GM19467 (cell line): ENCODE results near the gene SAMD15.
"Not testable (repeated sequence)": the region's sequence is repeated elsewhere in the genome, so short reads cannot be mapped to it uniquely, and the experiment has no call there.

ENCODE experiments used
- ATAC-seq: cut with Tn5 transposase; IDR thresholded peaks from one replicate; pipeline ENCODE4 v1.9.1; 2021; ENCODE audit warnings: mild to moderate bottlenecking, moderate library complexity; ENCODE audit not compliant: unreplicated experiment

Gene SAMD15

DNA sequence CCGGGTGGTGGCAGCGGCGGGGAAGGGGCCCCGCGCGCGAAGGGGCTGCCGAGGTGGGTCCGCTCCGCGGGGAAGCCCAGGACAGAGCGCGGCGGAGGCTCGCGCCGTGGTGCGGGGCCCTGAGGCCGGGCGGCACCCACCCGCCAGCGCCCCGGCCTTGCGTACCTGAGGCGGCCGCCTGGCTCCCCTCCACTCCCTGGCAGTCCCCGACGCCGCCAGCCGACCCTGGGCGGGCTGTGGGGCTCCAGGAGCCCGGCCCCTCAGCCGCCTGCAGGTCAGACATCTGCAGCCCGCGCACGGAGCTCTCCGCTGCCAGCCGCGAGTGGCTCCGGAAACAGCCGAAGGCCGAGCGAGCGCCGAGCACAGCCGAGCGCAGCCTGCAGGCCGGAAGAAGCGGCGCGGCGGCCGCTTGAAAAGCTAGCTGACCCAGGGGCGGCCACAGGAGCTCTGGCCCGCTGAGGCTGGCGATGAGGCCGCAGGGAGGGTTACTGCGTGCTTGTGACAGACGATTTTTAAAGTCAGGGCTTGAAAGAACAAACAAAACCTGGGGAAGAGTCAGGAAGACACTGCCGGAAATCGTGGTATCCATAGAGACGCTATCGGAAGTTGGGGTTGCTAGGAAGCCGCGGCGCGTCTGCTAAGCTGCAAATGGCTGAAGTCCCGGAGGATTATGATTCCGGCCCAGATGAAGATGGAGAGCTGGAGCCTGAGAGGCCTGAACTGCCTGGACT, at the start of gene SAMD15, which contains the start of gene TMED8:
Gene SAMD15 (plus strand): TSS at position 609 of the 731 bp plus-strand sequence. CDS start 40 bp downstream, at position 649.
Gene TMED8 (minus strand): TSS at position 324 of the 731 bp plus-strand sequence. CDS start 41 bp downstream, at position 283.
- ATAC-seq: peak; percentile 81

DNA sequence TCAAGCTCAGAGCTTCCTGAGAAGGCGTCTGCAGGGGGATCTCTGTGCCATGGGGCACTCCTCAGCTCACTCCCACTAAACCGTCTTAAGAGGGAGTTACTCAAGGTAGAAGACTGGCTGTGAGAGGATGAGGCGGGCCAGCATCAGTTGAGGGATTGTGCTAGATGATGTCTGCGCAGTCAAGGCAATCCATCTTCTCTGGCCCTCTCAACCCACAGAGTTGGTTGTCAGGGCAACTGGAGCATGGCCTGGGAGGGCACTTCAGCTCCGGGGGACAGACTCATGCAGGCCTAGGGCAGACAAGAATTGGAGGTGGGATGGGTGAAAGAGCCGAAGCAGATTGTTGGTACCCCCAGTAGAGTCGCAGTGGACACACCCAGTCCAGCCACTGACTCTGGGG, 47.3 kb upstream of the SAMD15 start:
- ATAC-seq: no peak

DNA sequence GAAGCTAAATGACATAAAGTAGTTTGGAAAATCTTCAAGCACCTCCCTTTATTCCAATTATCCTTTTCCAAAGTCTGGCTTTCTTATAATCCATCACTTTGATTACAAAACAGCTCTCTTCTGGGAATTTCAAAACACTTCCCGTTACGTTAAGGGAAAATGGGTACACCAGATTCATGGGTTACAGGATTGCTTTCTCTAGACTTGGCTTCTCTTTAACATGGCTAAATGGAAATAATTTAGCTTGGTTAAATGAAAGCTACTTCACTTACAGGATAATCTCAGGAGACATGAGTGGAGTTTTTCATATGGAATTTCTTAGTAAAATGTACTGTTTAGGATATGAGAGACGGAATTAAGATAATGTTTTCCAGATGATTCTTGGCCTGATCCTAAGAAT, 41.6 kb upstream of the SAMD15 start:
- ATAC-seq: no peak

DNA sequence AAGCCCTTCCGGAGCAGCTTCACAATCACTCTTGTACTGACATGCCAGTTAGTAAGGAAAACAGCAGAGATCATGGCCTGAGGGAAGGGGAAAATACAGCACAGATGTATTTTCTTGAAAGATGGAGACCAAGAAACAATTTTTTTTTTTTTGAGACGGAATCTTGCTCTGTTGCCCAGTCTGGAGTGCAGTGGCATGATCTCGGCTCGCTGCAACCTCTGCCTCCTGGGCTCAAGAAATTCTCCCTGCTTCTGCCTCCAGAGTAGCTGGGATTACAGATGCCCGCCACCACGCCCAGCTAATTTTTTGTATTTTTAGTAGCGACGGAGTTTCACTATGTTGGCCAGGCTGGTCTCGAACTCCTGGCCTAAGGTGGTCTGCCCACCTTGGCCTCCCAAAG, 39.9 kb upstream of the SAMD15 start:
- ATAC-seq: not testable (repeated sequence)

DNA sequence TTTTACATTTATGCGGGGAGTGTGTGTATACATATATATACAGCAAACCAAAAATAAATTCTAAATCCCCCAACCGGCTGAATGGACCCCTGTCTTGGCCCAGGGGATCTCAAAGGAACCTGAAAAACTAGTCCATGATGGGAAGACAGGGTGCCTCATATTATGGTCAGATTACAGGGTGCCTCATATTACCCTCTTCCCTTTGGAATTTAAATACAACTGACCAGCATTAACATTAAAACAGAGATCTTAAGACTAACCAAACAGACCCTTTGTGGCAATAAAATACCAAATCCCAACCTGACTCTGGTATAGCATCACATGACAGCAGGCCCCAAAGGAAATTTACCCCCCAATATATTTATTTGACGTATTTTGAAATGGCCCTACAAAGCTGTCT, 39.3 kb upstream of the SAMD15 start:
- ATAC-seq: no peak

DNA sequence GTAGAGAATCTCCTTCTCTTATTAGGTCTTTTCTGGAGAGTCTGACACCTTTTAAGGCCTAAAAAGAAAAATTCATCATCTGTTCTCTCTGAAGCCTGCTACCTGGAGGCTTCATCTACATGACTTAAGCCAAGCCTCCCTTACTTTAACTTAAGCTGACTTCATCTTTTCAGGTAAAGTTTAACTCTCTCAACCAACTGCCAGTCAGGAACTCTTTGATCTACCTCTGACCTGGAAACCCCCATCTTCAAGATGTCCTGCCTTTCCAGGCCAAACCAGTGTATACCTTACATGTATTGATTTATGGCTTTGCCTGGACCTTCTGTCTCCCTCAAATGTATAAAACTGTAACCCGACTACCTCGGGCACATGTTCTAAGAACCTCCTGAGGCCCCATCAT, 38.9 kb upstream of the SAMD15 start:
- no peak for ATAC-seq

DNA sequence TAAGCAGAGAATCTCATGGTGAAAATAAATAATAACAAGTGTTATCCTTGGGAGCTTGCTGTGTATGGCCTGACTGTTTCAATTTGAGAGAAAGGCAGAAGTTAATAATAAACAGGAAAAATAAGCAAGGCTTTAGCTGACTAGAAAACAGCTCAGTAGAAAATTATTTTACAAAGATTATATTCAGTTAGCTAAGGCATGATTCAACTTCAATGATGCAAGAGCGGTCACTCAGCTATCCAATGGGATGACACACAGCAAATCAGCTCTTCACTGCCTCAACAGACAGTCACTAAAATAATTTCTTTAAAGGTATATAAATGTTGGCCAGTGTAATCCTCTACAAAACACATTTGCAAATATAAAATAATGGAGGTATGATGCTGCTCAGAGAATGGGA, 37.8 kb upstream of the SAMD15 start:
- no peak for ATAC-seq

DNA sequence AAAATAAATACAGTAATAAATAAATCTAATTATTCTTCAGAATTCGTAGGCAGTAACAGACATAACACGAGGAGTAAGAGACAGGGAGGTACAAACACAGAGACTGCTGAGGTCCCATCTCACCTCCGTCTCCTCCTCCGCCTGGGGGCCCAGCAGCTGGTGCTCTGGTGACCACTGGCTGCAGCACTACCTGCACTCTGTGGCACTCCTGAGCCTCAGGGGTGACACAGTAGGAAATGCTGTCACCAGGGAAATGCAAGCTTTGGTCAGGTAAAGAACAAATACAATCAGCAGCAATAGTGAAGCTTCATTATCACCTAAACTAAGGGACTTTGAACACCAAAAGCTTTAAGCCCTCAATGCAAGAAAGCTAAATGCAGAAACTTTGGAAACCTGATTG, 36.8 kb upstream of the SAMD15 start:
- no peak for ATAC-seq

DNA sequence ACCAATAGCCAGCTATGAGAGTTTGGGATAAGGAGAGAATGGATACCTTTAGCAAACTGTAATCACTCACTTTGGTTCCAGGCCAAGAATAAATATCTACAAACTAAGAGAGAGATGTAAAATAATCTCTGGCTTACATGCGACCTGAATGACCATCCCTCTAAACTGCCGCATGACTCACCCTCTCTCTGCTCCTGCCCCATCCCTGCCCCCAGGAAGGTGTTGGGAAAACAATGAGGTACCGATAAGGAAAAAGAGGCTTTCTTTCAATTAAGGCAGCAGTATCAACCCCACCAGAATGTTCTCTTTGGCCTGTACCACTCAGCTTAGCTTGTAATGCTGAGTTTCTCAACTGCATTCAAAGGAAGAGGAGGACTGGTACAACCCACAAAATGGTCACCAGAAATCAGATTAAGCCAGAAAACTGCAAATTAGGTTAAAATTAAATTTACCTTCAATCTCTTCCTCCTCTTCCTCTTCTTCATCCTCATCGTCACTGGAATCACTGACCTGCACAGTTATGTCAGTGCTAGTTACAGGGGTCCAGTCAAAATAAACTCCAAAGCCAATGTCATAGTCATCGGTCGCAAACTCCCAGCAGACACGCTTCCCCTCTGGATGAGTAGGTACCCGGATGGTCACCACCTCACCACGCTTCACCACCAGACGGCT, 34.3 kb upstream of the SAMD15 start:
- ATAC-seq: no peak

DNA sequence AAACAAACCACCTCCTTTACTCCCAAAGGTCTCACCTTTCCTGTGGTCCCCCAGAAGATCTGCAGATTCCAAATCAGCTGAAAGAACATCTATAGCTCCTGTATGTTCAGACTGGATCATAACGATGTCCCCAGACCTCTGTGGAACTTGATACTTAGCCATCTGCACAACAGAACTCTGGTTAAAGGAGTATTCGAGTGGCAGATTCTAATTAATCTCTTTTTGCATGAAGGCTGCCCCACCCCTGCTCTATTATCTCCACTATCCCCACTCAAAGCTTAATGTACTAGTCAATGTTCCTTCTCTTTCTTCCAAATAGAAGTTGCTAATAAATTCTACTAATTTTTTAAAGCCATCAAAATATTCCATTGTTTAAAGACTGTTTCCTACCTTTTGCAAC, 33.5 kb upstream of the SAMD15 start:
- ATAC-seq: no peak

DNA sequence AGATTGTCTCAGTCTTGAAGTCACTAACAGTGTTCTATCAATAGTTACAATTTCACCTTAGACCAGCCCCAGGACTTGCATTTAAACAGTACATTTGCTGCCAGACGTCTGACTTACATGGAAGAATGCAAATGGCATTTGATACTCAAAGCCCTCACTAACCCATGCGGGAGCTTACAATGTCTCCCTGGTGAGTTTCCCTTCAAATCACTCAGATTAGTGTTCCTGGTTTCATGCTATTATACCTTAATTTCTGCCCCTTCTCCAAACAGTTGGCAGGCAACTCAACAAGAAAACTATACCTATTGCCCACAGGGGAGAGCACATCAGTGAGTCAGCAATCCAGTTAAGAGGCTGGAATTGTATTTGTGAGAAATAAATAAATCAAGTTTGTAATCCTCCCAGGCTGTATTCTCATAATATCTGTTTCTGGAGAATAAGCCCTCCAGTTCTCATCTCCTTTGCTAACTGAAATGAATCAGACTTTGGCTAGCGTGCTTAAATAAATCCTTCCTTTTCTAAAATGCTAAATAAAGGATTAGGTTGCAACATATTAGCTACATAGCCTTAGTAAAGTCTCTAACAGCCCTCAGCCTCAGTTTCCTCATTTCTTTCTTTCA, 32.7 kb upstream of the SAMD15 start:
- no peak for ATAC-seq

DNA sequence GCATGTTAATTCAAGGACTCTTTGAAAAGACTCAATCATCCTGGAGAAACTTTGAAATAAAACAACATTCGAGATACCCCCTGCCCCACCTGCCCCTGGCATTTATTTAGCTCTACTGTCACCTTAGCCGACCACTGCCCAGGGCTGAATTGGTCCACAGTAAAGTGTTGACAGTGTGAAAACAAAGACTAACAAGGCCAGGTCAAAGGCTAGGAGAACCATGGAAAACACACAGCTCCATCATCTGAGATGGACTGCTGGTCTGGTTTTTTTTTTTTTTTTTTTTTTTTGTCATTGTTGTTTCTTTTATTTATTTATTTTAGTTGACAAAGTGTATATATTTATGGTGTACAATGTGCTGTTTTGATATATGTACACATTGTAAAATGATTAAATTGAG, 30.7 kb upstream of the SAMD15 start:
- ATAC-seq: no peak

DNA sequence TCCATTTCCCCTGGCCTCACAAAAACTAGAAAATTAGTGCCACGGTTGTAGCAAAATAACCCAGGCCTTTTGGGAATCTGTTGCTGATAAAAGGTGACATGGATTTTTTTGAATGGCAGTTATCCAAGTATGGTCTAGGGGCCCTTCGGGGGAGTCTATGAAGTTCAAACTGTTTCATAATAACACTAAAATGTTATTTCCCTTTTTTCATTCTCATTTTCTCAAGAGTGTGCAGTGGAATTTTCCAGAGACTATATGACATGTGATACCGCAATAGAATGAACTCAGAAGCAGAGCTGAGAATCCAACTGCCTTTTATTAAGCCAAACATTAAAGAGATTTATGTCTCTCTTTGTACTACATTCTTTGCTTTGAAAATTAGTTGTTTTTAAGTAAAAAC, 29.4 kb upstream of the SAMD15 start:
- no peak for ATAC-seq

DNA sequence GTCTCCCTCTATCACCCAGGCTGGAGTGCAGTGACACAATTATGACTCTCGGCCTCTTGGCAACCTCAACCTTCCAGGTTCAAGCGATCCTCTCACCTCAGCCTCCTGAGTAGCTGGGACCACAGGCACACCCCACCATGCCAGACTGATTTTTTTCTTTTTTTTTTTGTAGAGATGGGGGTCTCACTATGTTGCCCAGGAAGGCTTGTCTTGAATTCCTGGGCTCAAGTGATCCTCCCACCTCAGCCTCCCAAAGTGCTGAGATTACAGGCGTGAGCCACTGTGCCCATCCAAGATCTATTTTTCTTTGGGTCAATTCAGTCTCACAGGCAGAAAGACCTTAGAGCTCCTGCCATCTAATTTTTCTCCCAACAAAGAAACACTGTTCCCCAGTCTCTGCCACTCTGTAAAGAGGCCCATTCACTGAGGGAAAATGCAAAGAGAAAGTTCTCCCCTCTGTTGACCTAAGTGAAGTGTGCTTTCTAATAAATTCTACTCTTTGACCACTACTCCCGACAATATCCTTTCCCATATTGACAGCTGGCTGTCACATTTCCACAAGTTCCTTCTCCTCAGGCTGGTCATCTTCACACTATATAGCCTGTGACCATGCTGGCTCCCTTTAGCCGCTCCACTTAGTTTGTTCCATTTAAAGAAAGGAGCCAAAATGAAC, 23.6 kb upstream of the SAMD15 start:
- ATAC-seq: no peak

DNA sequence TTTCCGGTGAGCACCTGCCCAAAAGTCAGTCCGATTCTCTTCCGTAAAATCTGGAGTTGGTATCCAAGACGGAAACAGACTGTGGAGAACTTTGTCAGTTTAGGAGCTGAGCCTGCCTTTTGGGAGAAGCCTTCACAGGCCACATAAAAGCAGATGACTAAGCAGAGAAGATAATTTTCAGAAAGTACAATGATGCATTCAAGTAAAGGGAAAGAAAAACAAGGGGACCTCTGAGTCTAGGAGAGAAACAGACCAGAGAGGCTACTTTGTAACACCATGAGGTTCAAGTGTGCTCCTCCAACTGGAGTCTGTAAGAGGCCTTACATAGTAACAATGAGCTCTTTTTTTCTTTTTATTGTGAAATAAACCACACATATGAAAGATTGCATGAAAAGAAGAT, 21.4 kb upstream of the SAMD15 start:
- ATAC-seq: no peak

DNA sequence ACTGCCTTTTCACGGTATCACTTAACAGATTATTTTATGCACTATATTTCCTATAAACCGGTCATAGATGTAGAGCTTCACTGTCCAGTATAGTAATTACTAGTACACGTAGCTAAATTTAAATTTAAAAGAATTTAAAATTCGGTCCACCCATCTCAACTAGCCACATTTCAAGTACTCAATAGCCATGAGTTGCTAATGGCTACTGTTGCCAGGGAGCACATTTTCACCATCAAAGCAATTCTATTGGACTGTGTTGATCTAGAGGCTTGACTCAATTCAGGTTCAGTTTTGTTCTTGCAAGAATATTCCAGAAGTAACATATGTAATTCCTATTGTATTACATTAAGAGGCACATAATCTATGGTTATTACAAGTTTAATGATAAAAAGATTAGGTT, 20.3 kb upstream of the SAMD15 start:
- ATAC-seq: no peak

DNA sequence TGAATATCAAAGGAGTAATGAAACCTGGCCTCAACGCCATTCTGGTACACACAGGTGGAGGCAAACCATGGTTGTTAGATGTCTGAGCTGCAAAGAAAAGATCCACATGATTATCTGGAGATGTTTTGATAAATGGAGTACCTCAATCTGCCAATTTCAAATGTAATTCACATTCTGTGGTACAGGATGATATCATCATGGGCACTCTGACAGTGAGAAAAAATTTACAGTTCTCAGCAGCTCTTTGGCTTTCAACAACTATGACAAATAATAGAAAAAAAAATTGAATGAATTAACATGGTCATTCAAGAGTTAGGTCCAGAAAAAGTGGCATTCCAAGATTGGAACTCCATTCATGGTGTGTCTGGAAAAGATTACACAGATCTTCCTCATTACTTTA, 17.6 kb upstream of the SAMD15 start:
- ATAC-seq: no peak

DNA sequence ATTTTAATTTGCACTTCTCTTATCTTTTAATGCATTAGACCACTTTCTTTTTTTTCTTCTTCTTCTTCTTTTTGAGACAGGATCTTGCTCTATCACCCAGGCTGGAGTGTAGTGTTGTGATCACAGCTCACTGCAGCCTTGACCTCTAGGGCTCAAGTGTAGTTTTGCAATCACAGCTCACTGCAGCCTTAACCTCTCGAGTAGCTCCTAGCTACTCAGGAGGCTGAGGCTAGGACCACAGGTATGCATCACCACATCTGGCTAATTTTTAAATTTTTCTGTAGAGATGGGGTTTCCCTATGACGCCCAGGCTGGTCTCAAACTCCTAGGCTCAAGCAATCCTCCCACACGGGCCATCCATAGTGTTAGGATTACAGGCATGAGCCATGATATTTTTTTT, 13.0 kb upstream of the SAMD15 start:
- ATAC-seq: no peak

DNA sequence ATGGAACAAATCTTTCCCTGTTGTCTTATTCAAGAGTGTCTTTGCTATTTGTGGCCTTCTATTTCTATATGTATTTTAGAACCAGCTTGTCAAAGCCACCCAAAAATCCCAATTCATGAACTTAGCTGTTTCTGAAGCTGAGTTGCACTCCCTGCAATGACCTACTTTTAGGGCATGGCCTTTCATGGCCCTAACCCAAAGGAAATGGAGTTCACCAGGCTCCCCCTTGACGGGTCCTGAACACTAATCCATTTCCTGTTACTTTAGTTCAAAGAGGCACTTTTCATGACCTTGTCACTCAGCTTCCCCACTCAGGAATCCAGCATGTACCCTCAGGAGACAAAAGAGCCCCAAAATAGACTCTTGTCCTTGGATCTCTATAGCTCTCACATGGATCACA, 7.9 kb upstream of the SAMD15 start:
- ATAC-seq: no peak

DNA sequence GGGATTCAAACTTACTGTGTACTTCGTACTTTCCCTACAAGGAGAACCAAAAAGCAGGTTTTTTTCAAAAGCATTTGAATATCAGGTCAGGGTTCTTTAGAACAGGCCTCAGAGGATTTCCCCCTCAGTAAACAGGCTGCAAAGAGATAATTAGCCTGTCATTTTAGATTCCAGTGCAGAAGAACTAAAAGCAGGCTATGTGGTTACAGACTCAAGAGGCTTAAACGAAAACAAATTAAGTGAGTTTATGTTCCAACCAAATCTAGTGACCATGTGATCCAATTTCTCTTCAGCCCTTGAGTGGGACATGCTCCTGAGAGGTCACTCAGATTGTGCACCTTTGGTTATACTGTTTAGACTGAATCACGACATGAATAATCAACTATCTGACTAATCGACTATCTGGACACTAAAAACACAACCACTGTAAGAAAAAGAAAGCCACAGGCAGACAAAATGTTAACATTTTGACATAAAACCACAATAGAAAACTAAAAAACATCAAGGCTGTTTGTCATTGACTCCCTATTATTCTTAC, 4.8 kb upstream of the SAMD15 start:
- no peak for ATAC-seq
